ENCODE measurements around the gene IL1RAPL2.

DNA sequence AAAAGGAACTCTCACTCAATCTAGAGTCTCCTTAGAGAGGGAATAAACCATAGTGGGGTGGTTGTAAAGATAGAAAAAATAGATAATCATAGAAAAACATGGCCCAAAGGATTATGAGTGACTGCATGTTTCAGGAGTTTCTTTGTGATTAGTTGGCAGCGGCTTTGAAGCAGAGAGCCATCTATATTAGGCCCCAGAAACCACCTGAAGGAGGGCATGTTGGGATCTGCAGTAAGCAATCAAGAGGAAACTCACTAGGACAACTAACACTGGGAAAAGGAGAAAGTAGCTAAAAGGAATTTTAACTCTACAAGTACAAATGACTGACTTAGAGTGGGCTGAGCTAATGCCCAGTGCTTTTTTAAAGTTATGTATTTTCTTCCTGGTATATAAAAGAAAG, 987.1 kb downstream of the IL1RAPL2 start:
- TF ChIP-seq POLR2AphosphoS5 (IDR thresholded peaks at IDR 0.05; ENCODE audit: borderline replicate concordance, low read depth, low read length) (no peak), EZH2 (IDR thresholded peaks at IDR 0.05) (no peak)
